GM23248 (cell line): ENCODE measurements around the gene NUBPL. TPM values are rescaled to one million over a fixed set of nuclear protein-coding genes. Genes with fewer than 3 reads are reported as not detected.
A peak's percentile ranks its signal among the peaks of the same experiment; 100 is the strongest.
"Not testable (repeated sequence)": the region's sequence is repeated elsewhere in the genome, so short reads cannot be mapped to it uniquely, and the experiment has no call there.

Experiments
- DNase-seq: peaks from one replicate; pipeline ENCODE4 v3.0.0-alpha.2; 2015
- H2AFZ ChIP-seq: fragments of 200-600 bp; sonication (generic); 2 replicates; pipeline ENCODE4 v1.6.1; 2016; ENCODE audit warnings: antibody characterized with exemption
- H3F3A ChIP-seq: fragments of 200-600 bp; sonication (generic); 2 replicates; pipeline ENCODE4 v1.6.1; 2016; ENCODE audit warnings: mild to moderate bottlenecking, antibody characterized with exemption, mixed run types; ENCODE audit not compliant: insufficient read depth
- H3K27ac ChIP-seq: fragments of 200-600 bp; sonication (generic); 2 replicates; pipeline ENCODE4 v1.5.1; 2016; ENCODE audit warnings: mild to moderate bottlenecking
- H3K27me3 ChIP-seq: fragments of 200-600 bp; sonication (generic); replicated peaks from 2 replicates; pipeline ENCODE4 v1.6.1; 2016; ENCODE audit warnings: mild to moderate bottlenecking; ENCODE audit not compliant: insufficient read depth
- H3K36me3 ChIP-seq: fragments of 200-600 bp; sonication (generic); 2 replicates; pipeline ENCODE4 v1.6.1; 2016; ENCODE audit warnings: low read depth, mild to moderate bottlenecking
- H3K4me1 ChIP-seq: fragments of 200-600 bp; sonication (generic); 2 replicates; pipeline ENCODE4 v1.6.1; 2016; ENCODE audit warnings: mild to moderate bottlenecking; ENCODE audit not compliant: insufficient read depth
- H3K4me2 ChIP-seq: fragments of 200-600 bp; sonication (generic); one replicate; pipeline ENCODE4 v1.6.1; 2016; ENCODE audit warnings: mild to moderate bottlenecking; ENCODE audit not compliant: unreplicated experiment
- H3K4me3 ChIP-seq: fragments of 200-600 bp; sonication (generic); 2 replicates; pipeline ENCODE4 v1.5.1; 2016; ENCODE audit warnings: mild to moderate bottlenecking
- H3K79me2 ChIP-seq: fragments of 200-600 bp; sonication (generic); 2 replicates; pipeline ENCODE4 v1.6.1; 2016; ENCODE audit warnings: mild to moderate bottlenecking; ENCODE audit not compliant: insufficient read depth
- H3K9ac ChIP-seq: fragments of 200-600 bp; sonication (generic); 2 replicates; pipeline ENCODE4 v1.6.1; 2016; ENCODE audit warnings: mild to moderate bottlenecking
- H3K9me2 ChIP-seq: fragments of 200-600 bp; sonication (generic); 2 replicates; pipeline ENCODE4 v1.6.1; 2016; ENCODE audit warnings: mixed run types, mild to moderate bottlenecking, moderate library complexity; ENCODE audit not compliant: insufficient read depth
- H3K9me3 ChIP-seq: fragments of 200-600 bp; sonication (generic); one replicate; pipeline ENCODE4 v1.6.1; 2017; ENCODE audit warnings: low read depth
- H4K20me1 ChIP-seq: fragments of 200-600 bp; sonication (generic); 2 replicates; pipeline ENCODE4 v1.6.0; 2016; ENCODE audit not compliant: insufficient read depth
- EZH2 ChIP-seq: fragments of 200-600 bp; sonication (generic); IDR thresholded peaks from 2 replicates; pipeline ENCODE4 v1.6.1; 2018; ENCODE audit warnings: antibody characterized with exemption, mild to moderate bottlenecking; ENCODE audit not compliant: insufficient read depth, poor library complexity, severe bottlenecking
- EZH2phosphoT487 ChIP-seq: fragments of 200-600 bp; sonication (generic); IDR thresholded peaks from 2 replicates; pipeline ENCODE4 v1.6.1; 2018; ENCODE audit warnings: antibody characterized with exemption, moderate library complexity, mild to moderate bottlenecking, low read depth; ENCODE audit not compliant: insufficient read depth
- WGBS, 2 experiments: methylation state at CpG; one replicate each; pipeline ENCODE4 v1.1.6; 2015 to 2017; ENCODE audit warnings: low lambda C conversion rate in 2 of 2, low coverage in 1 of 2; ENCODE audit errors: missing lambda C conversion rate in 2 of 2; 5-methylcytosine and 5-hydroxymethylcytosine counted together
- in situ Hi-C: fragments of 300-500 bp; cut with MboI; formaldehyde crosslinking; loops from 2 replicates; pipeline ENCODE4 v1.15.0; 2020
- polyA plus RNA-seq: library from polyadenylated mRNA; unstranded; fragments of >200 nt; fragmentation: Nextera tagmentation; extraction: Ambion mirVana; gene quantifications from 2 replicates; pipeline ENCODE4 v1.2.1, GENCODE V29; 2016
- total RNA-seq: library from RNA; depleted of rRNA; stranded (reverse); fragments of >200 nt; shearing (Covaris generic); gene quantifications from 2 replicates; pipeline ENCODE4 v1.2.3, GENCODE V29; 2014

NUBPL gene
- total and polyA plus RNA-seq, 2 experiments from 2014 or later: 9.8 to 11.5 TPM

- Histone ChIP-seq H3K9ac (no peak overlapping the region), H2AFZ (no peak overlapping the region), H3K4me1 (no peaks in the 10 kb centered on the region), H3K79me2 (no peaks in the 10 kb centered on the region), H3K9me3 (no peaks in the 10 kb centered on the region), H3K9me2 (no peaks in the 10 kb centered on the region), H4K20me1 (no peaks in the 10 kb centered on the region), H3K27ac (no peak overlapping the region), H3F3A (no peaks in the 10 kb centered on the region), H3K4me3 (no peak overlapping the region), H3K27me3 (no peaks in the 10 kb centered on the region), H3K4me2 (no peak overlapping the region), H3K36me3 (no peaks in the 10 kb centered on the region)
- TF ChIP-seq EZH2: no peak
- no peak for TF ChIP-seq EZH2phosphoT487
- 78 to 82% methylated on average over 2 of the region's 2 CpGs for WGBS, 2 experiments
- in situ Hi-C loops: no loop called here
- DNase-seq: peak; percentile 11
These were observed 185.1 kb downstream of the NUBPL start for GRCh38 chr14:31746326-31746725.

GRCh38 chr14:31749275-31749674, 188.1 kb downstream of the NUBPL start:
- TF ChIP-seq EZH2phosphoT487: no peak
- TF ChIP-seq EZH2: no peak
- H3K4me3 ChIP-seq: no peak overlapping the region
- in situ Hi-C loops: no loop called here
- H3K27me3 ChIP-seq: no peaks in the 10 kb centered on the region
- H4K20me1 ChIP-seq: no peaks in the 10 kb centered on the region
- H3K27ac ChIP-seq: no peak overlapping the region
- H3K9me2 ChIP-seq: no peaks in the 10 kb centered on the region
- 82 to 85% methylated on average over 3 of the region's 3 CpGs for WGBS, 2 experiments
- H3K36me3 ChIP-seq: no peaks in the 10 kb centered on the region
- H3K79me2 ChIP-seq: no peaks in the 10 kb centered on the region
- H3K4me1 ChIP-seq: no peaks in the 10 kb centered on the region
- H3K9ac ChIP-seq: no peak overlapping the region
- no peaks in the 10 kb centered on the region for H3K9me3 ChIP-seq
- DNase-seq: no peak
- no peaks in the 10 kb centered on the region for H3F3A ChIP-seq
- H2AFZ ChIP-seq: no peak overlapping the region
- no peak overlapping the region for H3K4me2 ChIP-seq

- in situ Hi-C loops: not testable (repeated sequence)
- 65 to 79% methylated on average over 1 of the region's 1 CpG for WGBS, 2 experiments
These were observed 189.8 kb downstream of the NUBPL start for GRCh38 chr14:31751047-31751446.

GRCh38 chr14:31752867-31753661, 191.9 kb downstream of the NUBPL start:
- H3K79me2 ChIP-seq: no peaks in the 10 kb centered on the region
- no peaks in the 10 kb centered on the region for H3K27me3 ChIP-seq
- no peak overlapping the region for H3K4me2 ChIP-seq
- H3F3A ChIP-seq: no peaks in the 10 kb centered on the region
- no peaks in the 10 kb centered on the region for H3K9me3 ChIP-seq
- DNase-seq: no peak
- TF ChIP-seq EZH2phosphoT487 (no peak), EZH2 (no peak)
- no peaks in the 10 kb centered on the region for H3K4me1 ChIP-seq
- no peak overlapping the region for H3K4me3 ChIP-seq
- H3K36me3 ChIP-seq: no peaks in the 10 kb centered on the region
- no peak overlapping the region for H3K9ac ChIP-seq
- 54 to 55% methylated on average over 4 of the region's 4 CpGs for WGBS, 2 experiments
- H3K9me2 ChIP-seq: no peaks in the 10 kb centered on the region
- H4K20me1 ChIP-seq: no peaks in the 10 kb centered on the region
- in situ Hi-C loops: no loop called here
- H2AFZ ChIP-seq: no peak overlapping the region
- no peak overlapping the region for H3K27ac ChIP-seq

More at GRCh38 chr14:31751047-31751446, 189.8 kb downstream of the NUBPL start:
- not testable (repeated sequence) for H3K9me3 ChIP-seq, H3K79me2 ChIP-seq, H3K4me1 ChIP-seq, H3K4me2 ChIP-seq, H3K27ac ChIP-seq, H3K36me3 ChIP-seq, H3F3A ChIP-seq, H3K9ac ChIP-seq, H4K20me1 ChIP-seq, H2AFZ ChIP-seq, H3K27me3 ChIP-seq, H3K9me2 ChIP-seq, H3K4me3 ChIP-seq, DNase-seq
